Astrocyte (in vitro differentiated cells and primary cell): ENCODE results near the gene FHL2. TPM values are rescaled to one million over a fixed set of nuclear protein-coding genes. Genes with fewer than 3 reads are reported as not detected.

Experiments
- DNase-seq: peaks from one replicate; pipeline ENCODE4 v3.0.0-alpha.2; 2010; ENCODE audit warnings: low read depth
- FAIRE-seq: peaks from 2 replicates; lab custom pipeline; 2011; peaks lifted over from hg19 to GRCh38; lab: Jason Lieb, UNC
- H2AFZ ChIP-seq: 2 replicates; pipeline ENCODE4 v1.6.0; 2012; ENCODE audit warnings: low read depth, low read length, inconsistent platforms
- H3K27ac ChIP-seq: 2 replicates; pipeline ENCODE4 v1.5.1; 2011; ENCODE audit warnings: low read depth, low read length, inconsistent platforms
- H3K27me3 ChIP-seq: 2 replicates; pipeline ENCODE4 v1.6.0; 2011; ENCODE audit warnings: low read length, inconsistent platforms; ENCODE audit not compliant: insufficient read depth
- H3K36me3 ChIP-seq: 2 replicates; pipeline ENCODE4 v1.5.1; 2011; ENCODE audit warnings: low read length, inconsistent platforms; ENCODE audit not compliant: insufficient read depth
- H3K4me1 ChIP-seq: 2 replicates; pipeline ENCODE4 v1.5.1; 2011; ENCODE audit warnings: low read length, inconsistent platforms; ENCODE audit not compliant: insufficient read depth
- H3K4me2 ChIP-seq: 2 replicates; pipeline ENCODE4 v1.6.0; 2012; ENCODE audit warnings: low read length, inconsistent platforms
- H3K4me3 ChIP-seq: 2 replicates; pipeline ENCODE4 v1.5.1; 2011; ENCODE audit warnings: low read depth, mild to moderate bottlenecking, low read length, inconsistent platforms; ENCODE audit not compliant: insufficient read depth
- H3K79me2 ChIP-seq: 2 replicates; pipeline ENCODE4 v1.6.0; 2012; ENCODE audit warnings: mild to moderate bottlenecking, low read length, inconsistent platforms; ENCODE audit not compliant: insufficient read depth
- H3K9ac ChIP-seq: 2 replicates; pipeline ENCODE4 v1.6.0; 2012; ENCODE audit warnings: mild to moderate bottlenecking, low read length, inconsistent platforms
- H3K9me3 ChIP-seq: 2 replicates; pipeline ENCODE4 v1.5.1; 2012; ENCODE audit warnings: low read depth, mild to moderate bottlenecking, low read length, inconsistent platforms; ENCODE audit not compliant: insufficient read depth
- H4K20me1 ChIP-seq: 2 replicates; pipeline ENCODE4 v1.6.0; 2012; ENCODE audit warnings: low read length, inconsistent platforms; ENCODE audit not compliant: insufficient read depth
- H3K27ac Mint-ChIP-seq: one replicate; pipeline ENCODE4 v1.8.0; 2021; ENCODE audit warnings: mild to moderate bottlenecking, mixed read lengths; ENCODE audit not compliant: unreplicated experiment
- H3K27me3 Mint-ChIP-seq: one replicate; pipeline ENCODE4 v1.8.0; 2021; ENCODE audit warnings: low read depth, mixed read lengths; ENCODE audit not compliant: unreplicated experiment
- H3K36me3 Mint-ChIP-seq: one replicate; pipeline ENCODE4 v1.8.0; 2021; ENCODE audit warnings: low read depth, mixed read lengths; ENCODE audit not compliant: unreplicated experiment
- H3K4me1 Mint-ChIP-seq: one replicate; pipeline ENCODE4 v1.8.0; 2021; ENCODE audit warnings: low read depth, mixed read lengths; ENCODE audit not compliant: unreplicated experiment
- H3K4me3 Mint-ChIP-seq: one replicate; pipeline ENCODE4 v1.8.0; 2021; ENCODE audit warnings: mild to moderate bottlenecking, moderate library complexity, mixed read lengths; ENCODE audit not compliant: unreplicated experiment
- H3K9me3 Mint-ChIP-seq: one replicate; pipeline ENCODE4 v1.8.0; 2021; ENCODE audit warnings: mild to moderate bottlenecking, mixed read lengths; ENCODE audit not compliant: unreplicated experiment
- EZH2 ChIP-seq: IDR thresholded peaks from 2 replicates; pipeline ENCODE4 v1.6.1; 2012; ENCODE audit warnings: mild to moderate bottlenecking, low read length, inconsistent platforms; ENCODE audit not compliant: insufficient read depth
- total RNA-seq: library from RNA; stranded (reverse); gene quantifications from 2 replicates; pipeline ENCODE4 v1.2.1, GENCODE V29; 2021
- TF ChIP-seq, protein P1 (sequence below): IDR thresholded peaks from 2 replicates; pipeline ENCODE4 v1.5.1; 2011; ENCODE audit warnings: low read depth, mild to moderate bottlenecking, inconsistent platforms, low read length, moderate library complexity; ENCODE audit not compliant: insufficient read depth

FHL2 gene
- total RNA-seq, 1 donor from 2014 or later, result 104 TPM

DNA sequence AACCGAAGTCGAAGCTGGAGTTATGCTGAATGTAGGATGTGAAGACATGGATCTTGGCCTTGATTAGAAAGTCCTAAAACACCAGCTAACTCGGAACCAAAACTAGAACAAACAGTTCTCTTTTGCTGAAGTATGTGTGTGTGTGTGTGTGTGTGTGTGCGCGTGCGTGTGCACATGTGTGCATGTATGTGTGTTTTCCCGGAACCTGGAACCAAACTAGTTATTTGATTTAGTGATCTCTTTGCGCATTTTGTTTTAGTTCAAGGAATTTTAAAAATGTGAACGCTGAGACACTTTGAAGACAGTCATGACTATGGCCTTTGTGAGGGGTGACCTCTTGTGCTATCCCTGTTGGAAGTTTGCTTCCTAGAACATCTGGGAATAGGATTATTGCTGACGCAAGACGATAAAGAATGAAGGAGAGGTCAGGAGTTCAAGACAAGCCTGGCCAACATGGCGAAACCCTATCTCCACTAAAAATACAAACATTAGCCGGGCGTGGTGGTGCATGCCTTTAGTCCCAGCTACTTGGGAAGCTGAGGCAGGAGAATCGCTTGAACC lies 23.8 kb downstream of the FHL2 start:
- DNase-seq, result peak; percentile 75

DNA sequence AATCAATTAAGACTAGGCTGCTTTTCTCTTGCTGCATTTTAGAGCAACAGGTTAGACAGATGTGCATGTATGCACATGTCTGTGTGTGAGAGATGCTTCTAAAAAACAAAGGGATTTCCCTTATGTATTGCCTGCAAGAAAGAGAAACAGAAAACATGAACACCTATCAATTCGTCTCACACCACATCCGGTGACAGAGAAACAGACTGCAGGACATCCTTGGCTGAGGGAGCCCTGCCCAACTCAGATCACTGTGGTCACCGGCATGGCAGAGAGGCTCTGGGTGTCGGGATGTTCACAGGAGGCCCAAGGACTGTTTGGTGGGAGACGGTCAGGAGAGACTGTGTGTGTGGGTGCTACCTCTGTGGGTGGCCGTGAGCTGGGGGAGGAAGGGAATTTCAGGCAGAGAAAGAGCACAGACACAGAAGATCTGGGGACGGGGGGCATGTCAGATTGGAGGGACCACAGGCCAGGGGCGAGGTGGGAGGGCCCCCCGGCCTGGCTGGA lies 24.9 kb downstream of the FHL2 start:
- Histone ChIP-seq H3K4me1 (peaks cover 71% of the 10 kb centered on the region), H3K36me3 (peaks cover 70% of the 10 kb centered on the region), H3K27ac (peak overlapping the region; percentile 66), H3K79me2 (peaks cover 87% of the 10 kb centered on the region), H3K4me2 (no peak overlapping the region), H3K9me3 (no peaks in the 10 kb centered on the region), H3K4me3 (no peak overlapping the region), H4K20me1 (peaks cover 100% of the 10 kb centered on the region), H3K27me3 (no peaks in the 10 kb centered on the region), H2AFZ (no peak overlapping the region), H3K9ac (peak overlapping the region; percentile 16)
- H3K9me3 Mint-ChIP-seq, result no peaks in the 10 kb centered on the region
- no peaks in the 10 kb centered on the region for H3K27me3 Mint-ChIP-seq
- no peak overlapping the region for H3K4me3 Mint-ChIP-seq
- TF ChIP-seq, protein P1, sequence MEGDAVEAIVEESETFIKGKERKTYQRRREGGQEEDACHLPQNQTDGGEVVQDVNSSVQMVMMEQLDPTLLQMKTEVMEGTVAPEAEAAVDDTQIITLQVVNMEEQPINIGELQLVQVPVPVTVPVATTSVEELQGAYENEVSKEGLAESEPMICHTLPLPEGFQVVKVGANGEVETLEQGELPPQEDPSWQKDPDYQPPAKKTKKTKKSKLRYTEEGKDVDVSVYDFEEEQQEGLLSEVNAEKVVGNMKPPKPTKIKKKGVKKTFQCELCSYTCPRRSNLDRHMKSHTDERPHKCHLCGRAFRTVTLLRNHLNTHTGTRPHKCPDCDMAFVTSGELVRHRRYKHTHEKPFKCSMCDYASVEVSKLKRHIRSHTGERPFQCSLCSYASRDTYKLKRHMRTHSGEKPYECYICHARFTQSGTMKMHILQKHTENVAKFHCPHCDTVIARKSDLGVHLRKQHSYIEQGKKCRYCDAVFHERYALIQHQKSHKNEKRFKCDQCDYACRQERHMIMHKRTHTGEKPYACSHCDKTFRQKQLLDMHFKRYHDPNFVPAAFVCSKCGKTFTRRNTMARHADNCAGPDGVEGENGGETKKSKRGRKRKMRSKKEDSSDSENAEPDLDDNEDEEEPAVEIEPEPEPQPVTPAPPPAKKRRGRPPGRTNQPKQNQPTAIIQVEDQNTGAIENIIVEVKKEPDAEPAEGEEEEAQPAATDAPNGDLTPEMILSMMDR, result no peak
- TF ChIP-seq EZH2, result no peak
- FAIRE-seq (no peak), DNase-seq (no peak)
- H3K4me1 Mint-ChIP-seq, result peaks cover 39% of the 10 kb centered on the region
- H3K27ac Mint-ChIP-seq, result peak overlapping the region; percentile 56
- peaks cover 42% of the 10 kb centered on the region for H3K36me3 Mint-ChIP-seq

More for the DNA sequence above, 23.8 kb downstream of the FHL2 start:
- Histone ChIP-seq H3K9me3 (no peaks in the 10 kb centered on the region), H3K27ac (peak overlapping the region; percentile 66), H3K27me3 (no peaks in the 10 kb centered on the region), H3K4me3 (no peak overlapping the region), H3K4me1 (peaks cover 78% of the 10 kb centered on the region), H3K9ac (peak overlapping the region; percentile 16), H3K4me2 (peak overlapping the region; percentile 50), H4K20me1 (peaks cover 99% of the 10 kb centered on the region), H3K79me2 (peaks cover 89% of the 10 kb centered on the region), H3K36me3 (peaks cover 71% of the 10 kb centered on the region), H2AFZ (no peak overlapping the region)
- peaks cover 41% of the 10 kb centered on the region for H3K4me1 Mint-ChIP-seq
- no peaks in the 10 kb centered on the region for H3K27me3 Mint-ChIP-seq
- no peak for FAIRE-seq
- H3K36me3 Mint-ChIP-seq, result peaks cover 46% of the 10 kb centered on the region
- TF ChIP-seq, protein P1, result no peak
- TF ChIP-seq EZH2, result no peak
- H3K9me3 Mint-ChIP-seq, result no peaks in the 10 kb centered on the region
- H3K4me3 Mint-ChIP-seq, result no peak overlapping the region
- peak overlapping the region; percentile 67 for H3K27ac Mint-ChIP-seq

DNA sequence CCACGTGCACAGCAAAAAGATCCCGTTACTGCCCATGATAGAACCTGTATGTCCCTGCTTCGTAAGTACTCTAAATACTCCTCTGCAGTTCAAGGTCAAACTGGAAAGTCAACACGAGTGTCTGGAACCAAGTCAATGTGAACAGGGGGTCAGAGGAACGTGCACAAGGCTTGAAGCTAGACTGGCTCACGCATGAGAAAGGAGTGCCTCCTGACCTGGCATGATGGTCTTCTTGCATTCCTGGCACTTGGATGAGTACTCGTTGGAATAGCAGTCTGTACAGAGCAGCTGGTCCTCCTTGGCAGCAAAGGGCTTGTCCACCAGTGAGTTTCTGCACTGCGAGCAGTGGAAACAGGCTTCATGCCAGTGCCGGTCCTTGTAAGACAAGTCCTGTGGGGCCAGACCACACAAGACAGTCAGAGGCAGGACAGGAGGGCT lies 25.5 kb downstream of the FHL2 start:
- no peaks in the 10 kb centered on the region for H3K9me3 ChIP-seq
- TF ChIP-seq, protein P1, result no peak
- TF ChIP-seq EZH2, result no peak
- H3K27me3 ChIP-seq, result no peaks in the 10 kb centered on the region
- Mint-ChIP-seq H3K9me3 (no peaks in the 10 kb centered on the region), H3K36me3 (peaks cover 39% of the 10 kb centered on the region), H3K4me3 (no peak overlapping the region), H3K27me3 (no peaks in the 10 kb centered on the region), H3K4me1 (peaks cover 35% of the 10 kb centered on the region), H3K27ac (no peak overlapping the region)
- H3K4me2 ChIP-seq, result no peak overlapping the region
- peaks cover 87% of the 10 kb centered on the region for H3K79me2 ChIP-seq
- H3K9ac ChIP-seq, result no peak overlapping the region
- H3K27ac ChIP-seq, result peak overlapping the region; percentile 66
- H3K4me3 ChIP-seq, result no peak overlapping the region
- peaks cover 100% of the 10 kb centered on the region for H4K20me1 ChIP-seq
- H3K36me3 ChIP-seq, result peaks cover 73% of the 10 kb centered on the region
- peak; percentile 57 for DNase-seq
- no peak overlapping the region for H2AFZ ChIP-seq
- FAIRE-seq, result no peak
- peaks cover 65% of the 10 kb centered on the region for H3K4me1 ChIP-seq
